Nephron progenitor cell (in vitro differentiated cells): Measurements from ENCODE around the gene PNMT.

Experiments
- DNase-seq: peaks from one replicate; pipeline ENCODE4 v3.0.0; 2021
- H3K27ac Mint-ChIP-seq: 2 replicates; pipeline ENCODE4 v1.8.0; 2021; ENCODE audit warnings: mild to moderate bottlenecking, moderate library complexity, mixed read lengths
- H3K27me3 Mint-ChIP-seq: 2 replicates; pipeline ENCODE4 v1.8.0; 2021; ENCODE audit warnings: mild to moderate bottlenecking, low read depth, mixed read lengths; ENCODE audit not compliant: poor library complexity
- H3K36me3 Mint-ChIP-seq: 2 replicates; pipeline ENCODE4 v1.8.0; 2021; ENCODE audit warnings: low read depth, mixed read lengths
- H3K4me1 Mint-ChIP-seq: 2 replicates; pipeline ENCODE4 v1.8.0; 2021; ENCODE audit warnings: mixed read lengths
- H3K4me3 Mint-ChIP-seq: 2 replicates; pipeline ENCODE4 v1.8.0; 2021; ENCODE audit warnings: mild to moderate bottlenecking, moderate library complexity, mixed read lengths
- H3K9me3 Mint-ChIP-seq: 2 replicates; pipeline ENCODE4 v1.8.0; 2021; ENCODE audit warnings: mild to moderate bottlenecking, moderate library complexity, mixed read lengths
- CTCF ChIP-seq: fragments of 200-600 bp; sonication (generic); IDR thresholded peaks from 2 replicates; pipeline ENCODE4 v1.5.0; 2021; ENCODE audit warnings: antibody characterized with exemption

Gene PNMT

GRCh38 chr17:39711851-39712250, 43.6 kb downstream of the PNMT start:
- no peak overlapping the region for H3K4me3 Mint-ChIP-seq
- H3K4me1 Mint-ChIP-seq = no peaks in the 10 kb centered on the region
- DNase-seq = no peak
- peaks cover 17% of the 10 kb centered on the region for H3K36me3 Mint-ChIP-seq
- no peaks in the 10 kb centered on the region for H3K9me3 Mint-ChIP-seq
- H3K27me3 Mint-ChIP-seq = no peaks in the 10 kb centered on the region
- H3K27ac Mint-ChIP-seq = no peak overlapping the region
- no peak for TF ChIP-seq CTCF

GRCh38 chr17:39714234-39714633, 46.0 kb downstream of the PNMT start:
- no peak for DNase-seq
- H3K27ac Mint-ChIP-seq = no peak overlapping the region
- H3K27me3 Mint-ChIP-seq = no peaks in the 10 kb centered on the region
- no peak for TF ChIP-seq CTCF
- peaks cover 3% of the 10 kb centered on the region for H3K4me1 Mint-ChIP-seq
- peaks cover 29% of the 10 kb centered on the region for H3K36me3 Mint-ChIP-seq
- no peaks in the 10 kb centered on the region for H3K9me3 Mint-ChIP-seq
- H3K4me3 Mint-ChIP-seq = no peak overlapping the region

GRCh38 chr17:39715375-39716072, 47.3 kb downstream of the PNMT start:
- Mint-ChIP-seq H3K27me3 (no peaks in the 10 kb centered on the region), H3K4me1 (peaks cover 15% of the 10 kb centered on the region), H3K4me3 (no peak overlapping the region), H3K36me3 (peaks cover 29% of the 10 kb centered on the region), H3K27ac (no peak overlapping the region), H3K9me3 (no peaks in the 10 kb centered on the region)
- no peak for DNase-seq
- TF ChIP-seq CTCF = no peak

- H3K9me3 Mint-ChIP-seq = no peaks in the 10 kb centered on the region
- no peak for DNase-seq
- no peaks in the 10 kb centered on the region for H3K27me3 Mint-ChIP-seq
- H3K4me3 Mint-ChIP-seq = no peak overlapping the region
- H3K4me1 Mint-ChIP-seq = peaks cover 15% of the 10 kb centered on the region
- no peak overlapping the region for H3K27ac Mint-ChIP-seq
- H3K36me3 Mint-ChIP-seq = peaks cover 29% of the 10 kb centered on the region
- TF ChIP-seq CTCF = no peak
Observed at GRCh38 chr17:39716073-39716818, 48.0 kb downstream of the PNMT start.

GRCh38 chr17:39716879-39717536, 48.8 kb downstream of the PNMT start:
- Mint-ChIP-seq H3K4me3 (no peak overlapping the region), H3K36me3 (peaks cover 29% of the 10 kb centered on the region), H3K27me3 (no peaks in the 10 kb centered on the region), H3K27ac (no peak overlapping the region), H3K4me1 (peaks cover 15% of the 10 kb centered on the region), H3K9me3 (no peaks in the 10 kb centered on the region)
- no peak for TF ChIP-seq CTCF
- no peak for DNase-seq
